ENCODE data around the gene CYB5R4. TPM values are rescaled to one million over a fixed set of nuclear protein-coding genes. Genes with fewer than 3 reads are reported as not detected.

The CYB5R4 gene
- total and polyA plus RNA-seq, 10 of the 15 experiments (the other 5 are each of a cell fraction or from before 2014, with no cell fraction given), result 13.4 to 61.1 (median 27.5) TPM

GRCh38 chr6:83952830-83953229 lies 93.3 kb downstream of the CYB5R4 start (continued):
- TF ChIP-seq NFYB (IDR thresholded peaks at IDR 0.05; ENCODE audit: insufficient read depth, low read depth, low read length) (no peak), RELA (IDR thresholded peaks at IDR 0.05; ENCODE audit: borderline replicate concordance, partially characterized antibody) (no peak), ZNF24 (IDR thresholded peaks at IDR 0.05) (no peak)

GRCh38 chr6:83954371-83954770 lies 94.9 kb downstream of the CYB5R4 start:
- no TSS peak for BruUV-seq (replicated peaks)
- no peaks in the 10 kb centered on the region for H3K79me2 ChIP-seq (ENCODE audit: control insufficient read depth, insufficient read depth, low read length)
- POLR2A ChIA-PET, result no interaction called here
- in situ Hi-C loops (cut with MboI), result no loop called here
- FAIRE-seq (no peak), DNase-seq (ENCODE audit: low read depth, low spot score) (no peak), ATAC-seq (no peak)
- no peaks in the 10 kb centered on the region; the same call in 2 of the 3 replicates for H3K9me3 ChIP-seq (replicated peaks; ENCODE audit: control insufficient read depth, insufficient read depth, low read length)
- RAD21 ChIA-PET (ENCODE audit: unreplicated experiment), result no interaction called here
- H3K4me3 ChIP-seq, result no peak overlapping the region
- H3K4me1 ChIP-seq (ENCODE audit: control insufficient read depth, insufficient read depth, low read length), result no peaks in the 10 kb centered on the region
- CTCF ChIA-PET, result no interaction called here
- H4K20me1 ChIP-seq (ENCODE audit: control insufficient read depth, insufficient read depth), result no peaks in the 10 kb centered on the region
- H3K27me3 ChIP-seq (replicated peaks in 1 of 2; ENCODE audit: control insufficient read depth in 2 of 2, insufficient read depth in 2 of 2, low read length in 1 of 2), result no peaks in the 10 kb centered on the region
- TF ChIP-seq SMAD1 (IDR thresholded peaks at IDR 0.05; ENCODE audit: low read depth, partially characterized antibody) (no peak), ZNF622 (IDR thresholded peaks at IDR 0.05) (no peak), GABPA (IDR thresholded peaks at IDR 0.05; ENCODE audit: low read depth) (no peak), MAX (IDR thresholded peaks at IDR 0.05; ENCODE audit: low read depth, low read length) (no peak), NFYB (IDR thresholded peaks at IDR 0.05; ENCODE audit: insufficient read depth, low read depth, low read length) (no peak), CUX1 (IDR thresholded peaks at IDR 0.05; ENCODE audit: insufficient replicate concordance, low read depth, low read length) (no peak)
- intact Hi-C loops (cut with micrococcal nuclease; ENCODE audit: unreplicated experiment), result no loop called here
- no peak overlapping the region for H3K9ac ChIP-seq (ENCODE audit: control insufficient read depth, insufficient read depth, low read length)
- SMC1A ChIA-PET (ENCODE audit: uncharacterized antibody, unreplicated experiment), result interaction anchor here (0.9 kb wide), 2 partner anchors 8 to 47 kb away, joined by 3 read pairs; no protein-coding TSS in a partner anchor
- no peak overlapping the region for H3K4me2 ChIP-seq (ENCODE audit: control insufficient read depth, insufficient read depth)
- no peak overlapping the region for H3K27ac ChIP-seq (ENCODE audit: control insufficient read depth, insufficient read depth)
- H3K36me3 ChIP-seq (ENCODE audit: control insufficient read depth in 2 of 2, insufficient read depth in 2 of 2, low read length in 1 of 2), result peaks cover 0 to 2% of the 10 kb centered on the region in 2 experiments; a peak in 1 of 4 replicates
- no peak overlapping the region for H2AFZ ChIP-seq (ENCODE audit: control insufficient read depth, low read depth, low read length)
- 97% methylated on average over 2 of the region's 2 CpGs for WGBS (ENCODE audit: insufficient coverage, insufficient replicate concordance, low lambda C conversion rate, missing lambda C conversion rate)

Measured in GM12878 (cell line).